H9 (cell line): ENCODE data around the gene KCNIP4. TPM values are rescaled to one million over a fixed set of nuclear protein-coding genes. Genes with fewer than 3 reads are reported as not detected.

ENCODE experiments used
- DNase-seq: peaks from one replicate; pipeline ENCODE4 v3.0.0-alpha.2; 2017
- H2AFZ ChIP-seq: one replicate; pipeline ENCODE4 v1.6.1; 2013; ENCODE audit warnings: mild to moderate bottlenecking, low read length, control low read depth, moderate library complexity
- H2AK5ac ChIP-seq: 2 replicates; pipeline ENCODE4 v1.6.1; 2013; ENCODE audit warnings: low read length, control low read depth, mixed read lengths; ENCODE audit not compliant: insufficient read length
- H2BK120ac ChIP-seq: one replicate; pipeline ENCODE4 v1.6.1; 2013; ENCODE audit warnings: low read depth, mild to moderate bottlenecking, low read length, control low read depth, inconsistent platforms; ENCODE audit not compliant: poor library complexity, severe bottlenecking
- H2BK12ac ChIP-seq: 2 replicates; pipeline ENCODE4 v1.6.1; 2013; ENCODE audit warnings: low read length, control low read depth, mixed read lengths, low read depth; ENCODE audit not compliant: insufficient read length
- H2BK15ac ChIP-seq: 2 replicates; pipeline ENCODE4 v1.6.1; 2013; ENCODE audit warnings: low read depth, low read length, control low read depth
- H2BK20ac ChIP-seq: one replicate; pipeline ENCODE4 v1.6.1; 2013; ENCODE audit warnings: low read depth, mild to moderate bottlenecking, low read length, control low read depth, inconsistent platforms; ENCODE audit not compliant: poor library complexity, severe bottlenecking
- H2BK5ac ChIP-seq: 2 replicates; pipeline ENCODE4 v1.6.1; 2013; ENCODE audit warnings: low read length, control low read depth, mixed read lengths; ENCODE audit not compliant: insufficient read length
- H3K14ac ChIP-seq: 2 replicates; pipeline ENCODE4 v1.6.1; 2013; ENCODE audit warnings: low read length, control low read depth; ENCODE audit not compliant: insufficient read depth
- H3K18ac ChIP-seq: 2 replicates; pipeline ENCODE4 v1.6.1; 2013; ENCODE audit warnings: low read depth, mild to moderate bottlenecking, mixed read lengths, low read length, control low read depth; ENCODE audit not compliant: insufficient read length
- H3K23ac ChIP-seq: 2 replicates; pipeline ENCODE4 v1.6.1; 2013; ENCODE audit warnings: low read length, control low read depth, mixed read lengths, low read depth; ENCODE audit not compliant: insufficient read length
- H3K23me2 ChIP-seq: 2 replicates; pipeline ENCODE4 v1.6.1; 2013; ENCODE audit warnings: low read depth, mild to moderate bottlenecking, mixed read lengths, low read length, control low read depth; ENCODE audit not compliant: insufficient read length, poor library complexity, severe bottlenecking
- H3K27ac ChIP-seq: 2 replicates; pipeline ENCODE4 v1.5.1; 2013; ENCODE audit warnings: low read length, control low read depth, mixed read lengths, low read depth; ENCODE audit not compliant: insufficient read length
- H3K27me3 ChIP-seq: 2 replicates; pipeline ENCODE4 v1.6.1; 2013; ENCODE audit warnings: low read length, control low read depth, inconsistent platforms; ENCODE audit not compliant: insufficient read depth
- H3K4ac ChIP-seq: 2 replicates; pipeline ENCODE4 v1.6.1; 2013; ENCODE audit warnings: low read depth, mild to moderate bottlenecking, control low read depth, inconsistent platforms, low read length, moderate library complexity
- H3K4me1 ChIP-seq: 2 replicates; pipeline ENCODE4 v1.6.1; 2013; ENCODE audit warnings: low read length, control low read depth, inconsistent platforms; ENCODE audit not compliant: insufficient read depth
- H3K4me2 ChIP-seq: 2 replicates; pipeline ENCODE4 v1.6.1; 2013; ENCODE audit warnings: low read length, control low read depth, mixed read lengths; ENCODE audit not compliant: insufficient read length, insufficient read depth
- H3K56ac ChIP-seq: 2 replicates; pipeline ENCODE4 v1.6.1; 2013; ENCODE audit warnings: low read depth, mild to moderate bottlenecking, mixed read lengths, low read length, control low read depth; ENCODE audit not compliant: insufficient read length
- H3K79me1 ChIP-seq: 2 replicates; pipeline ENCODE4 v1.6.1; 2013; ENCODE audit warnings: low read depth, mild to moderate bottlenecking, moderate library complexity, low read length, control low read depth, inconsistent platforms; ENCODE audit not compliant: insufficient read depth, poor library complexity, severe bottlenecking
- H3K79me2 ChIP-seq: 2 replicates; pipeline ENCODE4 v1.6.1; 2013; ENCODE audit warnings: low read length, control low read depth, inconsistent platforms; ENCODE audit not compliant: insufficient read depth
- H3K9ac ChIP-seq: 2 replicates; pipeline ENCODE4 v1.6.1; 2013; ENCODE audit warnings: low read length, control low read depth, mixed read lengths; ENCODE audit not compliant: insufficient read length; ENCODE audit errors: extremely low read depth
- H3K9me3 ChIP-seq: one replicate; pipeline ENCODE4 v1.6.1; 2013; ENCODE audit warnings: low read depth, low read length, inconsistent platforms; ENCODE audit not compliant: control insufficient read depth
- H3T11ph ChIP-seq: one replicate; pipeline ENCODE4 v1.6.1; 2013; ENCODE audit warnings: mild to moderate bottlenecking, low read length, control low read depth, inconsistent platforms
- H4K20me1 ChIP-seq: one replicate; pipeline ENCODE4 v1.6.1; 2013; ENCODE audit not compliant: control insufficient read depth, insufficient read length, insufficient read depth
- H4K5ac ChIP-seq: 2 replicates; pipeline ENCODE4 v1.6.1; 2013; ENCODE audit warnings: low read depth, mild to moderate bottlenecking, mixed read lengths, low read length, control low read depth; ENCODE audit not compliant: insufficient read length
- H4K8ac ChIP-seq: replicated peaks from 2 replicates; pipeline ENCODE4 v1.6.1; 2013; ENCODE audit warnings: low read length, control low read depth, mixed read lengths, low read depth; ENCODE audit not compliant: insufficient read length
- H4K91ac ChIP-seq: 2 replicates; pipeline ENCODE4 v1.6.1; 2013; ENCODE audit warnings: low read depth, mild to moderate bottlenecking, moderate library complexity, mixed read lengths, low read length, control low read depth; ENCODE audit not compliant: insufficient read length
- H3K27ac Mint-ChIP-seq, 3 experiments: 2 replicates in 2 of 3; 3 replicates in 1 of 3; pipeline ENCODE4 v1.8.0; 2020 to 2021; ENCODE audit warnings: mixed read lengths in 3 of 3, mild to moderate bottlenecking in 1 of 3, moderate library complexity in 1 of 3
- H3K27me3 Mint-ChIP-seq: 2 replicates; pipeline ENCODE4 v1.8.0; 2021; ENCODE audit warnings: low read depth, mild to moderate bottlenecking, moderate library complexity, mixed read lengths
- H3K36me3 Mint-ChIP-seq, 3 experiments: 2 replicates in 2 of 3; 3 replicates in 1 of 3; pipeline ENCODE4 v1.8.0; 2020 to 2021; ENCODE audit warnings: low read depth in 3 of 3, mixed read lengths in 3 of 3; ENCODE audit not compliant: insufficient read depth in 1 of 3
- H3K4me1 Mint-ChIP-seq, 2 experiments: 2 replicates each; pipeline ENCODE4 v1.8.0; 2020; ENCODE audit warnings: mixed read lengths in 2 of 2
- H3K4me3 Mint-ChIP-seq, 2 experiments: 2 replicates in 1 of 2; 3 replicates in 1 of 2; pipeline ENCODE4 v1.8.0; 2020 to 2021; ENCODE audit warnings: mild to moderate bottlenecking in 2 of 2, mixed read lengths in 2 of 2, moderate library complexity in 1 of 2
- H3K9me3 Mint-ChIP-seq, 2 experiments: 2 replicates in 1 of 2; 3 replicates in 1 of 2; pipeline ENCODE4 v1.8.0; 2020; ENCODE audit warnings: mild to moderate bottlenecking in 2 of 2, mixed read lengths in 2 of 2, moderate library complexity in 1 of 2
- WGBS: extraction: QIAGEN DNeasy Blood & Tissue Kit; methylation state at CpG from one replicate; pipeline ENCODE4 v1.1.7; 2013; ENCODE audit warnings: missing lambda C conversion rate, low lambda C conversion rate, mixed read lengths; ENCODE audit not compliant: insufficient read length; ENCODE audit errors: extremely low coverage; 5-methylcytosine and 5-hydroxymethylcytosine counted together
- total RNA-seq: library from RNA; stranded (reverse); gene quantifications from 2 replicates; pipeline ENCODE4 v1.2.1, GENCODE V29; 2021
- TF ChIP-seq, protein P1 (sequence below): fragments of 200-600 bp; sonication (generic); conservative IDR thresholded peaks from 3 replicates; pipeline ENCODE4 v1.8.0; 2021; ENCODE audit warnings: antibody characterized with exemption, mild to moderate bottlenecking

The KCNIP4 gene
- total RNA-seq, 1 experiment from 2014 or later: not detected

DNA sequence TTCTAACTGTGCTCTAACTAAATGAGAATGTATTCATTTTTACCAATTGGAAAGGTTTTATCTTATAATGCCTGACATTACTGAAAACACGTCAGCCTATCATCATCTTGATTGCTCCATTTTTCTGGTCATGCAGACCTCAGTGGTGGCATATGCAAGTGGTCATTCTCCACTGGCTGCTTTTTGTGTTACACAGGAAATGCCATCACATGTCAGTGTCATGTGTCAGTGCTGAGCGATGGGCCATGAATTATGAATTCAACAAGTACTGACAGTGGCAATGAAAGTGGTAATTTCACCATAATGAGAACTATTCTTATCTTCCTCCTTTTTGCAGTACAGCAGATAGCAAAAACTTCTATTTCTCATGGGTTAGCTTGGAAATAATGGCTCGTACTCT lies 1057.8 kb downstream of the KCNIP4 start:
- no peak overlapping the region for H3K27ac Mint-ChIP-seq
- Histone ChIP-seq H4K5ac (no peak overlapping the region), H3K4ac (no peak overlapping the region), H3K27ac (no peak overlapping the region), H3K14ac (no peak overlapping the region), H3K4me2 (no peak overlapping the region), H3K79me2 (no peaks in the 10 kb centered on the region), H3K27me3 (no peaks in the 10 kb centered on the region), H2BK20ac (no peak overlapping the region), H2BK5ac (no peak overlapping the region), H4K8ac (no peak overlapping the region), H3K9me3 (no peaks in the 10 kb centered on the region), H3K9ac (no peak overlapping the region), H3K18ac (no peak overlapping the region), H4K91ac (no peak overlapping the region), H3K79me1 (no peaks in the 10 kb centered on the region), H4K20me1 (no peaks in the 10 kb centered on the region), H2AK5ac (no peak overlapping the region), H3K4me1 (peaks cover 3% of the 10 kb centered on the region; the same call in 1 of the 2 replicates), H2AFZ (no peak overlapping the region), H3K23me2 (no peaks in the 10 kb centered on the region), H2BK12ac (no peak overlapping the region), H3K56ac (no peak overlapping the region), H3T11ph (no peak overlapping the region), H2BK120ac (no peak overlapping the region), H2BK15ac (no peak overlapping the region), H3K23ac (no peak overlapping the region)
- H3K9me3 Mint-ChIP-seq: no peaks in the 10 kb centered on the region; a peak in 1 of 5 replicates
- peaks cover 0 to 3% of the 10 kb centered on the region in 2 experiments; a peak in 2 of 4 replicates for H3K4me1 Mint-ChIP-seq
- no peak overlapping the region for H3K4me3 Mint-ChIP-seq
- H3K36me3 Mint-ChIP-seq: no peaks in the 10 kb centered on the region
- WGBS: no CpG with 5 or more reads among the region's 3 CpGs
- no peaks in the 10 kb centered on the region for H3K27me3 Mint-ChIP-seq
- TF ChIP-seq, protein P1, sequence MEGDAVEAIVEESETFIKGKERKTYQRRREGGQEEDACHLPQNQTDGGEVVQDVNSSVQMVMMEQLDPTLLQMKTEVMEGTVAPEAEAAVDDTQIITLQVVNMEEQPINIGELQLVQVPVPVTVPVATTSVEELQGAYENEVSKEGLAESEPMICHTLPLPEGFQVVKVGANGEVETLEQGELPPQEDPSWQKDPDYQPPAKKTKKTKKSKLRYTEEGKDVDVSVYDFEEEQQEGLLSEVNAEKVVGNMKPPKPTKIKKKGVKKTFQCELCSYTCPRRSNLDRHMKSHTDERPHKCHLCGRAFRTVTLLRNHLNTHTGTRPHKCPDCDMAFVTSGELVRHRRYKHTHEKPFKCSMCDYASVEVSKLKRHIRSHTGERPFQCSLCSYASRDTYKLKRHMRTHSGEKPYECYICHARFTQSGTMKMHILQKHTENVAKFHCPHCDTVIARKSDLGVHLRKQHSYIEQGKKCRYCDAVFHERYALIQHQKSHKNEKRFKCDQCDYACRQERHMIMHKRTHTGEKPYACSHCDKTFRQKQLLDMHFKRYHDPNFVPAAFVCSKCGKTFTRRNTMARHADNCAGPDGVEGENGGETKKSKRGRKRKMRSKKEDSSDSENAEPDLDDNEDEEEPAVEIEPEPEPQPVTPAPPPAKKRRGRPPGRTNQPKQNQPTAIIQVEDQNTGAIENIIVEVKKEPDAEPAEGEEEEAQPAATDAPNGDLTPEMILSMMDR: no peak
- DNase-seq: no peak
